Gastroesophageal sphincter (tissue), 4 donors: ENCODE data around the gene CHD9NB. TPM values are rescaled to one million over a fixed set of nuclear protein-coding genes. Genes with fewer than 3 reads are reported as not detected.

Source experiments
- ATAC-seq: fragments of 150-250 bp; one replicate; pipeline ENCODE4 v1.9.1; 2016; ENCODE audit warnings: mild to moderate bottlenecking, moderate library complexity
- H3K27ac ChIP-seq, 4 donors: fragments of 200-600 bp; sonication (generic) in 3 of 4; 1 replicate in 3 of 4; 2 replicates in 1 of 4; pipeline ENCODE4 v1.5.1; 2016 to 2019
- H3K27me3 ChIP-seq: fragments of 200-600 bp; sonication (generic); one replicate; pipeline ENCODE4 v1.5.1; 2019
- H3K36me3 ChIP-seq, 2 donors: fragments of 200-600 bp; sonication (generic); one replicate each; pipeline ENCODE4 v1.5.1; 2019; ENCODE audit warnings: control low read depth in 1 of 2
- H3K4me1 ChIP-seq, 3 donors: fragments of 200-600 bp; sonication (generic); 1 replicate in 2 of 3; 2 replicates in 1 of 3; pipeline ENCODE4 v1.5.1; 2016 to 2019; ENCODE audit warnings: control low read depth in 2 of 3
- H3K4me3 ChIP-seq, 2 donors: fragments of 200-600 bp; sonication (generic); one replicate each; pipeline ENCODE4 v1.5.1; 2019; ENCODE audit warnings: mild to moderate bottlenecking in 1 of 2, moderate library complexity in 1 of 2
- H3K9me3 ChIP-seq, 3 donors: fragments of 200-600 bp; sonication (generic); one replicate each; pipeline ENCODE4 v1.5.1; 2017 to 2019; ENCODE audit warnings: control low read depth in 2 of 3
- EP300 ChIP-seq: sonication (generic); formaldehyde crosslinking; IDR thresholded peaks from one replicate; pipeline ENCODE4 v1.6.1; 2017; ENCODE audit warnings: antibody characterized with exemption, mild to moderate bottlenecking
- POLR2A ChIP-seq, 2 donors: fragments of 450-650 bp; IDR thresholded peaks; one replicate each; pipeline ENCODE4 v1.6.1; 2017; ENCODE audit warnings: antibody characterized with exemption in 2 of 2, mild to moderate bottlenecking in 2 of 2, moderate library complexity in 1 of 2
- POLR2AphosphoS5 ChIP-seq: sonication (generic); formaldehyde crosslinking; IDR thresholded peaks from one replicate; pipeline ENCODE4 v1.6.1; 2017; ENCODE audit warnings: antibody characterized with exemption
- WGBS, 2 donors: methylation state at CpG; one replicate each; pipeline ENCODE4 v1.1.5; 2018; ENCODE audit warnings: low coverage in 1 of 2; 5-methylcytosine and 5-hydroxymethylcytosine counted together
- total RNA-seq, 4 donors: library from RNA; depleted of rRNA; stranded (reverse); fragments of >200 nt; gene quantifications; one replicate each; pipeline ENCODE4 v1.1.0, GENCODE V29; 2016
- TF ChIP-seq, protein P1 (sequence below), 4 experiments: fragments of 200-600 bp in 2 of 4; fragments of 450-650 bp in 2 of 4; sonication (generic) in 1 of 4; IDR thresholded peaks; one replicate each; pipeline ENCODE4 v1.5.1; 2017 to 2019; ENCODE audit warnings: antibody characterized with exemption in 4 of 4, mild to moderate bottlenecking in 2 of 4, moderate library complexity in 2 of 4

Gene CHD9NB
- total RNA-seq, 4 donors from 2014 or later: 0.17 to 1.1 TPM; not detected in 2

DNA sequence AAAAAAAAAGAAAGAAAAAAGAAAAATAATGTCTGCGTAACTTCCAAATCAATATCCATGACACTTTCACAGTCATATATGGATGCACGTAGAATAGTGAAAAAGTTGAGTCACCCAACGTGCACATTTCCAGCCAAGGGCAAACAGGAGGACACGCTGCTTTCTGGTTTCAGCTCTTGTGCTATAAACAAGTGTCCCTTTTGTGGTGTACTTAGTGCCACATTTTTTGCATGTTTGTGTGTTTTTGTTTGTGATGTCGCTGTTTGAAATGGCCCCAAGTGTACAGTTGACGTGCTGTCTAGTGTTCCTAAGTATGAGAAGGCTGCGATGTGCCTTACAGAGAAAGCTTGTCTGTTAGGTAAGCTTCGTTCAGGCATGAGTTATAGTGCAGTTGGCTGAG lies 5.0 kb upstream of the CHD9NB start:
- no peak for ATAC-seq
- Histone ChIP-seq H3K27ac (no peak overlapping the region), H3K9me3 (no peaks in the 10 kb centered on the region), H3K4me3 (no peak overlapping the region), H3K36me3 (no peaks in the 10 kb centered on the region), H3K27me3 (no peaks in the 10 kb centered on the region), H3K4me1 (peaks cover 0 to 53% (median 7%) of the 10 kb centered on the region in 3 donors)
- TF ChIP-seq, protein P1, sequence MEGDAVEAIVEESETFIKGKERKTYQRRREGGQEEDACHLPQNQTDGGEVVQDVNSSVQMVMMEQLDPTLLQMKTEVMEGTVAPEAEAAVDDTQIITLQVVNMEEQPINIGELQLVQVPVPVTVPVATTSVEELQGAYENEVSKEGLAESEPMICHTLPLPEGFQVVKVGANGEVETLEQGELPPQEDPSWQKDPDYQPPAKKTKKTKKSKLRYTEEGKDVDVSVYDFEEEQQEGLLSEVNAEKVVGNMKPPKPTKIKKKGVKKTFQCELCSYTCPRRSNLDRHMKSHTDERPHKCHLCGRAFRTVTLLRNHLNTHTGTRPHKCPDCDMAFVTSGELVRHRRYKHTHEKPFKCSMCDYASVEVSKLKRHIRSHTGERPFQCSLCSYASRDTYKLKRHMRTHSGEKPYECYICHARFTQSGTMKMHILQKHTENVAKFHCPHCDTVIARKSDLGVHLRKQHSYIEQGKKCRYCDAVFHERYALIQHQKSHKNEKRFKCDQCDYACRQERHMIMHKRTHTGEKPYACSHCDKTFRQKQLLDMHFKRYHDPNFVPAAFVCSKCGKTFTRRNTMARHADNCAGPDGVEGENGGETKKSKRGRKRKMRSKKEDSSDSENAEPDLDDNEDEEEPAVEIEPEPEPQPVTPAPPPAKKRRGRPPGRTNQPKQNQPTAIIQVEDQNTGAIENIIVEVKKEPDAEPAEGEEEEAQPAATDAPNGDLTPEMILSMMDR (IDR thresholded peaks at IDR 0.05): no peak
- no peak for TF ChIP-seq EP300
- no peak for TF ChIP-seq POLR2AphosphoS5
- TF ChIP-seq POLR2A (IDR thresholded peaks at IDR 0.05): no peak
- 69 to 94% methylated on average over 8 of the region's 8 CpGs for WGBS, 2 donors

DNA sequence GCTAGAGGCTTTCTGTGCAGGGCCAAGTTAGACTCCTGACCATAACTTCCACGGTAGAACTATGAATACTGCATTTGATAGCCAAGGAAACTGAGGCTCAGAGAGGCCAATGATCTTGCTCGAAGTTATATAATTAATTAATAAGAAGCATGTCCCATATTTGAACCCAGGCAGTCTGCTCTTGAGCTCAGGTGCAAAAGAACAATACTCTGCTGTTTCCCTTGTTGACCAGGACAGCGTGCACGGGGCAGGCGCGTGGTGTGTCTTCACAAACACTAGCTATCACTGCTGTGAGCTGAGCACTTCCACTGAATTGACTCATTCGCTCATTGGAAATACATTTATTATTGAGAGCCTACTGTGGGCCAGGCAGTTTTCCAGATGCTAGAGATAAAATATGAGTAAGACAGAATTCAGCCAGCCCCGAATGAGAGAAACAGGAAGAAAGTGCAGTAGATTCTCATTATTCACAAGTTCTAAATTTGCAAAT lies 3.7 kb upstream of the CHD9NB start:
- WGBS, 2 donors: 52 to 65% methylated on average over 7 to 8 of the region's 8 CpGs
- no peaks in the 10 kb centered on the region for H3K36me3 ChIP-seq
- peak overlapping the region in 1 of 2 donors; percentile 69 for H3K4me3 ChIP-seq
- H3K4me1 ChIP-seq: peaks cover 0 to 43% (median 5%) of the 10 kb centered on the region in 3 donors
- ATAC-seq: peak; percentile 13
- TF ChIP-seq EP300 (no peak), POLR2A (IDR thresholded peaks at IDR 0.05) (no peak), POLR2AphosphoS5 (no peak)
- TF ChIP-seq, protein P1 (IDR thresholded peaks at IDR 0.05): no peak
- no peaks in the 10 kb centered on the region for H3K9me3 ChIP-seq
- peak overlapping the region; percentile 40 to 85 (median 84) for H3K27ac ChIP-seq
- H3K27me3 ChIP-seq: no peaks in the 10 kb centered on the region

DNA sequence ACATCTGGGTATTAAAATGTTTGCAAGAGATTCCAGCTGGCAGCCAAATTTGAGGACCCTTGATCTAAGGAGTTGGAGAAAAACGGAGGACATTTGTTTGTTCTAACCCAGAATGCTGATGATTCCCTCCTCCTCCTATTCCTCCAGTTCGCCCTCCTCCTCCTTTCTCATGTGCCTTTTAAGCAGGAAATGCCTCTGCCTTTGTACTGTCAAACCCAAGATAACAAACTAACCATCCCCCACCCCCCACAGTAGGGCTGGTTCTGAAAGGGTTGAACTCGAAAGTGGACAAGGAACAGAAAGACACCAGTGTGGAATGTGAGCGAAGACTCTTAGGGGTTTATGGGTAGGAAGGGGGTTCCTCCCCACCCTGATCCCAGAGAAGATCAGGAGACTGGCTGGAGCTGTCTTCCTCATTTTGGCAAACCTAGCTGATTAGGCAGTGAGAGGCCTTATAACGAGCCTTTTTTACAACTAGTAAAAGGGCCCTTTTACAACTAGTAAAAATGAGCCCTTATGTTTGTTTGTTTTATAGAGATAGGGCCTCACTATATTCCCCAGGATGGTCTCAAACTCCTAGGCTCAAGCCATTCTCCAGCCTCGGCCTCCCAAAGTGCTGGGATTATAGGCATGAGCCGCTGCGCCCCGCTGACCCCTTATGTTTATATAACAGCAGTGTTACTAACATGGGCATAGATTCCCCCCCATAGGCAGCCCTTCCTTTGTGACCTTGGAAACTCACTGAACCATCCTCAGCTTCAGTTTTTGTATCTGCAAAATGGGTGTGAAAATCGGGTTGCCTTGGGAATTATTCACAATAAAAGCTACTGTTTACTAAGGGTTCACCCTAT lies 3.1 kb upstream of the CHD9NB start:
- TF ChIP-seq POLR2AphosphoS5: no peak
- no peaks in the 10 kb centered on the region for H3K27me3 ChIP-seq
- peak overlapping the region; percentile 40 to 85 (median 84) for H3K27ac ChIP-seq
- peak overlapping the region; percentile 39 to 69 for H3K4me3 ChIP-seq
- H3K36me3 ChIP-seq: no peaks in the 10 kb centered on the region
- no peaks in the 10 kb centered on the region for H3K9me3 ChIP-seq
- H3K4me1 ChIP-seq: peaks cover 0 to 43% (median 5%) of the 10 kb centered on the region in 3 donors
- peak; percentile 16 for ATAC-seq
- 10 to 29% methylated on average over 2 to 7 of the region's 10 CpGs for WGBS, 2 donors

DNA sequence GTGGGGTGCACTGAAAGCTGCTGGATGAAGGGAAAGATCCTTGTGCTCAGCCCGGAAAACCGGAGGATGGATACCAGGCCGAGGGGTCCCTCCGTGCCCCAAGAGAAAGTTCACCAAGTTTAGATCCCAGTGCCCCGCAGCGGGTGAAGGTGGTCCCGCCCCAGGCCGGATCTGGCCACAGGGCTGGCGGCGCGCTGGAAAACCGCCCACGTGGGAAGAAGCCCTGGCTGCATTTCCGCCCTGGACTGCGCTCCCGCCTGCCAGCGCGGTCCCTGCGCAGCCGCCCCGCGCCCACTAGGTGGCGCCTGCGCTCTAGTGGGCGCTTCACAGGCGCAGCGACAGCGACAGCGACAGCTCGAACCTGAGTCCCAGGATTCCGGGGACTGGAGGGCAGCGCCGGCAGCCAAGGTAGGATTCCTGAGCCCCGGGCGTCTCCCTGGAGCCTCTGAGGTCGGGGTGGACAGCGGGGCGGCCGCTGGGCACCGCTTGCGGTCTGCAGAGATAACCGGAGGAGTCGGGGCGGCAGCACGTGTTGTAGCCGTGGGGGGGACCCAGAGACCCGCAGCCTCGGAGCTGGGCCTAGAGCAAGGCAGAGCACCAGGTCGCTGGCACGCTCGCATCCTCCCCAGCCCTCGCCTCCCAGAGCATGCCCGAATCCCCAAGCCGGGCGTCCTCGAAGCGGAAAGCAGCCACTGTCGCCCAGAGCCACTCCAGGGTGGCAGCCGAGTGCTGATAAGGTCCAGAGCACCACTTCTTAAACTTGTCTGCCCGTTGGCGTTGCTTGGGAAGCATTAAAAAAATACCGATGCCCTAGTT lies 2.2 kb upstream of the CHD9NB start, which contains the start of gene CHD9:
Gene CHD9 (plus strand): TSS at position 322 of the 816 bp plus-strand sequence. CDS start 101,099 bp downstream, outside the sequence.
- Histone ChIP-seq H3K4me1 (peaks cover 0 to 43% (median 5%) of the 10 kb centered on the region in 3 donors), H3K27ac (peak within 1 kb of the TSS; percentile 40 to 85 (median 84)), H3K36me3 (no peaks in the 10 kb centered on the region), H3K9me3 (no peaks in the 10 kb centered on the region), H3K4me3 (peak within 1 kb of the TSS; percentile 39 to 69), H3K27me3 (no peaks in the 10 kb centered on the region)
- ATAC-seq: peak; percentile 87
- WGBS, 2 donors: 0% methylated on average over 6 to 7 of the region's 62 CpGs
- TF ChIP-seq POLR2AphosphoS5 (peak; percentile 40), POLR2A (IDR thresholded peaks at IDR 0.05) (peak in 1 of 2 donors; percentile 18), EP300 (no peak)
- TF ChIP-seq, protein P1 (IDR thresholded peaks at IDR 0.05): peak; percentile 99 to 100 (median 100)
